DMS 273 (cell line): ENCODE results near the gene OPN5.

Experiments used
- DNase-seq: peaks from one replicate; lab custom pipeline; 2025; ENCODE audit not compliant: unreplicated experiment; lab: John Stamatoyannopoulos, UW

The OPN5 gene

GRCh38 chr6:47854971-47855370, 73.1 kb downstream of the OPN5 start:
- no peak for DNase-seq

GRCh38 chr6:47859175-47859574, 77.3 kb downstream of the OPN5 start:
- no peak for DNase-seq

GRCh38 chr6:47862731-47863130, 80.9 kb downstream of the OPN5 start:
- DNase-seq, result no peak

DNA sequence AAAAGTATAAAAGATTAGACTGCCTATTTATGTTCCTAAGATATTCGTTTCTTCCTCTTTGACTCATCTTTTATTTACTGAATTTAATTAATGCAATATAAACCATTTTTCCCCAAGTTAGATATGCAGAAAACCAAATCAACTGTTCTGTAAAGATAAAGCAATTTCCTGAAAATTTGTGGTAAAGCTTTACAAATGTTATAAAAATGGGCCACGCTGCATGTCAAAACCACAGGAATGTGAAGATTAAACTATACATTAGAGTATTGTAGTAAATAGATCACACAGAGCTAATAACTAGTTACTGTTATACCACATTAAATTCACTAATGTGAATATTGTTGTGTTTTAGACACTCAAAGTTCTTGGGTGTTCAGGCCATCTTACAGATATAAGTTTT, 83.4 kb downstream of the OPN5 start:
- DNase-seq, result no peak

DNA sequence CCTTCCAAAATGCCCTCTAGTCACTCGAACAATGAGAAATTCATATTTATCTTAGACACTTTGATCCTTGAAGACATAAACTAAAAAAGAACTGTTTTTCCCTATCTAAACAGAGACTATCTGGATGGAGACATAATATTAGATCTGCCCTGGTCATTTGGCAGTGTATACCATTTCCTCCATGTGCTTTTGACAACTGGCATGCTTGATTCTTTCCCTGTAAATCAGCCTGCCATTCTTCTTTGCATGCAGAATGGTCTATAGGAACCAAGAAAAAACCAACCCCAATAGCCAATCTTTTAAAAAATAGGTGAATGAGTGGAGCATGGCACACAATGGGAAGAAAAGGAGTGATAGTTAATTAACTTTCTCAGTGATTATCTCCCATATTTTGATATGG, 93.8 kb downstream of the OPN5 start:
- DNase-seq, result no peak
